Right atrium auricular region (tissue), 2 donors: ENCODE data around the gene NCAPG2. TPM values are rescaled to one million over a fixed set of nuclear protein-coding genes. Genes with fewer than 3 reads are reported as not detected.

Experiments
- DNase-seq: peaks from one replicate; pipeline ENCODE4 v3.0.0-alpha.2; 2019; ENCODE audit warnings: low spot score
- H3K27ac ChIP-seq, 2 donors: fragments of 200-600 bp; sonication (generic); 1 replicate in 1 of 2; 2 replicates in 1 of 2; pipeline ENCODE4 v1.5.1; 2016 to 2019
- H3K27me3 ChIP-seq, 2 donors: fragments of 200-600 bp; sonication (generic); one replicate each; pipeline versions ENCODE4 v1.5.1 to v1.6.0; 2017 to 2019
- H3K36me3 ChIP-seq: fragments of 200-600 bp; sonication (generic); one replicate; pipeline ENCODE4 v1.5.1; 2016
- H3K4me1 ChIP-seq, 2 donors: fragments of 200-600 bp; sonication (generic); one replicate each; pipeline versions ENCODE4 v1.5.1 to v1.6.0; 2017 to 2019
- H3K4me3 ChIP-seq, 2 donors: fragments of 200-600 bp; sonication (generic); 1 replicate in 1 of 2; 2 replicates in 1 of 2; pipeline ENCODE4 v1.5.1; 2017 to 2019; ENCODE audit warnings: mild to moderate bottlenecking in 1 of 2, moderate library complexity in 1 of 2
- H3K9me3 ChIP-seq, 2 donors: fragments of 200-600 bp; sonication (generic); one replicate each; pipeline ENCODE4 v1.5.1; 2019
- microRNA-seq, 2 donors: library from miRNA; unstranded; fragments of <30 nt; microRNA quantifications; one replicate each; pipeline ENCODE4, GENCODE V29; 2016 to 2017; ENCODE audit warnings: borderline number of aligned reads in 2 of 2, borderline replicate concordance in 1 of 2
- total RNA-seq, 2 donors: library from RNA; depleted of rRNA; stranded (reverse); fragments of >200 nt; gene quantifications; one replicate each; pipeline ENCODE4 v1.1.0, GENCODE V29; 2016
- TF ChIP-seq, protein P1 (sequence below), 2 donors: fragments of 200-600 bp; sonication (generic); IDR thresholded peaks; one replicate each; pipeline ENCODE4 v1.5.1; 2019; ENCODE audit warnings: antibody characterized with exemption in 2 of 2

NCAPG2 gene
- total RNA-seq, 2 donors from 2014 or later: 2.8 to 3.1 TPM

DNA sequence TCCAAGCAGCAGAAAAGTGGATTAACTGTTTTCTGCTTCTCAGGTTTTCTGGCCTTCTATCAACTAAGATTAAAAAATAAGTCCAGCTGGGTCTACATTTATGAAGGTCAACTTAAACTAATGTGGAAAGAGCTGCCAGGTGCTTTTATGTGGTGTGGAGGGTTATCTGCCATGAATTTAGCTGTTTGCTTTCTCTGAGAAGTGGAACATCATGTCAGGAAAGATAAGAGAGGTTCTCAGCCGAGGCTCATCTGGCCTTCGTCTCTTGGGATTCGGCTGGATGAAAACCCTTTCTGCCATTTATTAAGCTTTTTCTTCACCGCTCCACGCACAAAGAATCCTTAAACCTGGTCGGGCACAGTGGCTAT is 122.5 kb downstream of the NCAPG2 start:
- TF ChIP-seq, protein P1, sequence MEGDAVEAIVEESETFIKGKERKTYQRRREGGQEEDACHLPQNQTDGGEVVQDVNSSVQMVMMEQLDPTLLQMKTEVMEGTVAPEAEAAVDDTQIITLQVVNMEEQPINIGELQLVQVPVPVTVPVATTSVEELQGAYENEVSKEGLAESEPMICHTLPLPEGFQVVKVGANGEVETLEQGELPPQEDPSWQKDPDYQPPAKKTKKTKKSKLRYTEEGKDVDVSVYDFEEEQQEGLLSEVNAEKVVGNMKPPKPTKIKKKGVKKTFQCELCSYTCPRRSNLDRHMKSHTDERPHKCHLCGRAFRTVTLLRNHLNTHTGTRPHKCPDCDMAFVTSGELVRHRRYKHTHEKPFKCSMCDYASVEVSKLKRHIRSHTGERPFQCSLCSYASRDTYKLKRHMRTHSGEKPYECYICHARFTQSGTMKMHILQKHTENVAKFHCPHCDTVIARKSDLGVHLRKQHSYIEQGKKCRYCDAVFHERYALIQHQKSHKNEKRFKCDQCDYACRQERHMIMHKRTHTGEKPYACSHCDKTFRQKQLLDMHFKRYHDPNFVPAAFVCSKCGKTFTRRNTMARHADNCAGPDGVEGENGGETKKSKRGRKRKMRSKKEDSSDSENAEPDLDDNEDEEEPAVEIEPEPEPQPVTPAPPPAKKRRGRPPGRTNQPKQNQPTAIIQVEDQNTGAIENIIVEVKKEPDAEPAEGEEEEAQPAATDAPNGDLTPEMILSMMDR (IDR thresholded peaks at IDR 0.05): no peak
- DNase-seq: no peak
- Histone ChIP-seq H3K4me3 (no peak overlapping the region), H3K27ac (no peak overlapping the region), H3K36me3 (no peaks in the 10 kb centered on the region), H3K4me1 (peaks cover 0 to 16% of the 10 kb centered on the region in 2 donors), H3K9me3 (peaks cover 7 to 21% of the 10 kb centered on the region in 2 donors), H3K27me3 (peaks cover 0 to 11% of the 10 kb centered on the region in 2 donors)

DNA sequence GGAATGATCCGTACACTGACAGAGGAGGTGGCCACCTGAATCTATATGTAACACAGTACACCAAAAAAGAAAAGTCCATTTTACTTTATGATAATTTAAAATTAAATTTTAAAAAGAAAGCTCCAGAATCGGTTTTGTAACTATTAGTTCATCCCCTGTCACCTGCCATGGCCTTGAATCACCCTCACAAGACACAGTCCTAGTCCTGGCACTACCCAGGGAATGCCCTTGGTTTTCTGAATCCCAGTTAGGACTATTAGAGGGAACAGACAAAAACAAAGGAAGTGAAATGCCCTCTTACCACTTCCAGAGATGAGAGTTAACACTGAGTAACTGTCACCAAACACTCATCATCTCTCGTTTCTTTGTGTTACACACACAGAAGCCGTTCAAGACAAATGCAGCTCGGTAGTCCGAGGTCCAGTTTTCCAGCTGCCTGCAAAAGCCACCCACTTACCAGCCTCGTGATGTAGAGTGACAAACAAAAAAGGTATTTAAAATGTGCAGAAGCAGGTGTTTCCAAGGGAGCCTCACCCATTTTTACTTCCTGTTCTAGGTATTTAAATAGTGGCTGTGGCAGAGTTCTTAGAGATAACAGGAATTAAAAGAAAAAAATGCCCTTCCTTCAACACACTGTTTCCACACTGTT is 123.0 kb downstream of the NCAPG2 start:
- Histone ChIP-seq H3K36me3 (no peaks in the 10 kb centered on the region), H3K4me3 (no peak overlapping the region), H3K27ac (no peak overlapping the region), H3K27me3 (peaks cover 0 to 8% of the 10 kb centered on the region in 2 donors), H3K9me3 (peaks cover 7 to 21% of the 10 kb centered on the region in 2 donors), H3K4me1 (peaks cover 0 to 10% of the 10 kb centered on the region in 2 donors)
- TF ChIP-seq, protein P1 (IDR thresholded peaks at IDR 0.05): no peak
- no peak for DNase-seq

Small RNA genes within 50 kb of the gene (microRNA-seq; reads per million reads assigned to microRNA genes)
- gene MIR5707: 0 reads per million in 2 donors

Other genes starting within 250 kb of the NCAPG2 start
- 1 to 10 TPM; 2.6 to 2.7 TPM for gene PTPRN2, start 117.0 kb downstream of the NCAPG2 start, total RNA-seq
- 10 to 100 TPM; 60.0 to 75.9 TPM for gene ESYT2, start 124.7 kb upstream of the NCAPG2 start, total RNA-seq
- 10 to 100 TPM; 13.8 to 18.1 TPM for gene DYNC2I1, start 151.8 kb upstream of the NCAPG2 start, total RNA-seq